HEK293 (cell line): Measurements from ENCODE around the gene UBXN6.

Source experiments
- KLF16 ChIP-seq: fragments of 450-650 bp; formaldehyde crosslinking; IDR thresholded peaks from 2 replicates; pipeline ENCODE4 v1.5.1; 2017; ENCODE audit warnings: missing biosample characterization, missing genetic modification characterization
- ZBTB8A ChIP-seq: fragments of 450-650 bp; formaldehyde crosslinking; IDR thresholded peaks from 2 replicates; pipeline ENCODE4 v1.5.1; 2016; ENCODE audit warnings: missing biosample characterization, missing genetic modification characterization
- ZIC2 ChIP-seq: fragments of 450-650 bp; formaldehyde crosslinking; IDR thresholded peaks from 2 replicates; pipeline ENCODE4 v1.5.1; 2016; ENCODE audit warnings: missing biosample characterization, missing genetic modification characterization
- ZNF121 ChIP-seq: fragments of 450-650 bp; formaldehyde crosslinking; IDR thresholded peaks from 2 replicates; pipeline ENCODE4 v1.5.1; 2016; ENCODE audit warnings: missing biosample characterization, missing genetic modification characterization
- TF ChIP-seq, protein P1 (sequence below): fragments of 450-650 bp; formaldehyde crosslinking; IDR thresholded peaks from 2 replicates; pipeline ENCODE4 v1.5.1; 2016; ENCODE audit warnings: missing biosample characterization, missing genetic modification characterization

DNA sequence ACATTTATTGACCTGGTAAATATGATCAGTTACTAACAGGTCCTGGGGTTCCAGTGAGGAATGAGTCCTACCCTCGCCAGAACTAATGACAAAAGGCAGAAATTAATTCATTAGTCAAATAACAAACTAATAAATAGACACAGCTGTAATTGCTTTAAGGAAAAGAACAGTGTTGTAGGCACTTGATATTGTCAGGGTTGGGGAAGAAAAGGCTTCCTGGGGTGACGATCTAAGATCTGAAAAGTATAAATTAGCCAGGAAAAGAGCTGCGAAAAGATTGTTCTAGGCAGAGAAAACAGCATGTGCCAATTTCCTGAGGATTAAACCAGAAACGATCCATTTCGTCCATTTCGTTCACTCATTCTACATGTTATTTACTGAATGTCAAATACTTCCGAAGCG is 55.8 kb downstream of the UBXN6 start:
- TF ChIP-seq, protein P1, sequence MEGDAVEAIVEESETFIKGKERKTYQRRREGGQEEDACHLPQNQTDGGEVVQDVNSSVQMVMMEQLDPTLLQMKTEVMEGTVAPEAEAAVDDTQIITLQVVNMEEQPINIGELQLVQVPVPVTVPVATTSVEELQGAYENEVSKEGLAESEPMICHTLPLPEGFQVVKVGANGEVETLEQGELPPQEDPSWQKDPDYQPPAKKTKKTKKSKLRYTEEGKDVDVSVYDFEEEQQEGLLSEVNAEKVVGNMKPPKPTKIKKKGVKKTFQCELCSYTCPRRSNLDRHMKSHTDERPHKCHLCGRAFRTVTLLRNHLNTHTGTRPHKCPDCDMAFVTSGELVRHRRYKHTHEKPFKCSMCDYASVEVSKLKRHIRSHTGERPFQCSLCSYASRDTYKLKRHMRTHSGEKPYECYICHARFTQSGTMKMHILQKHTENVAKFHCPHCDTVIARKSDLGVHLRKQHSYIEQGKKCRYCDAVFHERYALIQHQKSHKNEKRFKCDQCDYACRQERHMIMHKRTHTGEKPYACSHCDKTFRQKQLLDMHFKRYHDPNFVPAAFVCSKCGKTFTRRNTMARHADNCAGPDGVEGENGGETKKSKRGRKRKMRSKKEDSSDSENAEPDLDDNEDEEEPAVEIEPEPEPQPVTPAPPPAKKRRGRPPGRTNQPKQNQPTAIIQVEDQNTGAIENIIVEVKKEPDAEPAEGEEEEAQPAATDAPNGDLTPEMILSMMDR = no peak
- TF ChIP-seq ZNF121 (tag by site-specific recombination) = no peak
- TF ChIP-seq ZIC2 (tag by site-specific recombination) = no peak
- TF ChIP-seq KLF16 = no peak
- no peak for TF ChIP-seq ZBTB8A (tag by site-specific recombination)
